HepG2 (cell line): Measurements from ENCODE around the gene ZNF652. TPM values are rescaled to one million over a fixed set of nuclear protein-coding genes. Genes with fewer than 3 reads are reported as not detected.

Experiments used
- ATAD3A ChIP-seq: sonication (generic); formaldehyde crosslinking; IDR thresholded peaks from 2 replicates; pipeline ENCODE4 v1.4.0; 2020; ENCODE audit warnings: missing genetic modification reagents
- ATF5 ChIP-seq: sonication (generic); formaldehyde crosslinking; IDR thresholded peaks from 2 replicates; pipeline ENCODE4 v1.4.0; 2020; ENCODE audit warnings: mild to moderate bottlenecking, low read depth, missing genetic modification reagents
- BRF2 ChIP-seq: sonication (generic); formaldehyde crosslinking; IDR thresholded peaks from 2 replicates; pipeline ENCODE4 v1.8.1; 2022; ENCODE audit warnings: mild to moderate bottlenecking, missing genetic modification reagents
- CHD2 ChIP-seq: IDR thresholded peaks from 2 replicates; pipeline ENCODE4 v1.6.1; 2011; ENCODE audit warnings: low read depth, low read length, improper control_type of control experiment
- GPN1 ChIP-seq: sonication (generic); formaldehyde crosslinking; IDR thresholded peaks from 2 replicates; pipeline ENCODE4 v1.5.1; 2020; ENCODE audit warnings: missing genetic modification reagents, borderline replicate concordance
- ISL2 ChIP-seq: sonication (generic); formaldehyde crosslinking; IDR thresholded peaks from 2 replicates; pipeline ENCODE4 v1.5.0; 2020; ENCODE audit warnings: missing genetic modification reagents
- KLF13 ChIP-seq: sonication (generic); formaldehyde crosslinking; IDR thresholded peaks from 2 replicates; pipeline ENCODE4 v1.4.0; 2020; ENCODE audit warnings: mild to moderate bottlenecking, missing genetic modification reagents
- NFYB ChIP-seq: sonication (generic); formaldehyde crosslinking; IDR thresholded peaks from 2 replicates; pipeline ENCODE4 v1.4.0; 2020; ENCODE audit warnings: missing genetic modification reagents
- SRSF4 ChIP-seq: fragments of 200-400 bp; formaldehyde crosslinking; IDR thresholded peaks from one replicate; pipeline ENCODE4 v1.6.1; 2018; ENCODE audit warnings: mild to moderate bottlenecking, low read depth, low read length, moderate library complexity; ENCODE audit not compliant: poor library complexity, severe bottlenecking
- TGIF2 ChIP-seq: IDR thresholded peaks from 2 replicates; pipeline ENCODE4 v1.6.1; 2016; ENCODE audit warnings: control low read depth, missing compliant biosample characterization
- ZBTB8A ChIP-seq: sonication (generic); formaldehyde crosslinking; IDR thresholded peaks from 2 replicates; pipeline ENCODE4 v1.4.0; 2020; ENCODE audit warnings: mild to moderate bottlenecking, low read depth, missing genetic modification reagents, borderline replicate concordance
- ZFP36L2 ChIP-seq: sonication (generic); formaldehyde crosslinking; IDR thresholded peaks from 2 replicates; pipeline ENCODE4 v1.4.0; 2020; ENCODE audit warnings: missing genetic modification reagents
- ZNF230 ChIP-seq: sonication (generic); formaldehyde crosslinking; IDR thresholded peaks from 2 replicates; pipeline ENCODE4 v1.4.0; 2020; ENCODE audit warnings: mild to moderate bottlenecking, missing genetic modification reagents
- ZNF501 ChIP-seq: sonication (generic); formaldehyde crosslinking; IDR thresholded peaks from 2 replicates; pipeline ENCODE4 v1.5.1; 2020; ENCODE audit warnings: mild to moderate bottlenecking, moderate library complexity, missing genetic modification reagents
- ZNF570 ChIP-seq: sonication (generic); formaldehyde crosslinking; IDR thresholded peaks from 2 replicates; pipeline ENCODE4 v1.4.0; 2020; ENCODE audit warnings: mild to moderate bottlenecking, missing genetic modification reagents, borderline replicate concordance
- ZSCAN21 ChIP-seq: sonication (generic); formaldehyde crosslinking; IDR thresholded peaks from 2 replicates; pipeline ENCODE4 v1.8.0; 2022; ENCODE audit warnings: mild to moderate bottlenecking, missing genetic modification reagents, moderate library complexity, borderline replicate concordance
- polyA plus RNA-seq, 8 experiments: library from polyadenylated mRNA; depleted of rRNA in 3 of 8; stranded (reverse) in 7 of 8; unstranded in 1 of 8; fragments of >200 nt; fragmentation: Illumina TruSeq in 4 of 8; extraction: Trizol in 4 of 8; gene quantifications; 2 replicates each; pipeline versions ENCODE4 v1.2.1 to v1.2.3, GENCODE V29; 2011 to 2016; ENCODE audit warnings: low read depth in 4 of 8, missing spikeins in 1 of 8, mixed read lengths in 1 of 8; ENCODE audit not compliant: insufficient read depth in 1 of 8
- total RNA-seq, 5 experiments: library from RNA; depleted of rRNA; stranded (reverse); fragments of >200 nt; fragmentation: Illumina TruSeq; extraction: Trizol; gene quantifications; 2 replicates each; pipeline ENCODE4 v1.2.3, GENCODE V29; 2016; ENCODE audit warnings: low read depth in 1 of 5
- TF ChIP-seq, protein P1 (sequence below): sonication (generic); formaldehyde crosslinking; IDR thresholded peaks from 2 replicates; pipeline ENCODE4 v1.5.1; 2020; ENCODE audit warnings: missing genetic modification reagents, mild to moderate bottlenecking, borderline replicate concordance
- TF ChIP-seq, protein P2 (sequence below): sonication (generic); formaldehyde crosslinking; IDR thresholded peaks from 2 replicates; pipeline ENCODE4 v1.5.0; 2020; ENCODE audit warnings: missing genetic modification reagents

The ZNF652 gene
- total and polyA plus RNA-seq, 2 of the 13 experiments (the other 11 are each of a cell fraction or from before 2014, with no cell fraction given), result 16.2 to 30.2 TPM

- TF ChIP-seq, protein P1, sequence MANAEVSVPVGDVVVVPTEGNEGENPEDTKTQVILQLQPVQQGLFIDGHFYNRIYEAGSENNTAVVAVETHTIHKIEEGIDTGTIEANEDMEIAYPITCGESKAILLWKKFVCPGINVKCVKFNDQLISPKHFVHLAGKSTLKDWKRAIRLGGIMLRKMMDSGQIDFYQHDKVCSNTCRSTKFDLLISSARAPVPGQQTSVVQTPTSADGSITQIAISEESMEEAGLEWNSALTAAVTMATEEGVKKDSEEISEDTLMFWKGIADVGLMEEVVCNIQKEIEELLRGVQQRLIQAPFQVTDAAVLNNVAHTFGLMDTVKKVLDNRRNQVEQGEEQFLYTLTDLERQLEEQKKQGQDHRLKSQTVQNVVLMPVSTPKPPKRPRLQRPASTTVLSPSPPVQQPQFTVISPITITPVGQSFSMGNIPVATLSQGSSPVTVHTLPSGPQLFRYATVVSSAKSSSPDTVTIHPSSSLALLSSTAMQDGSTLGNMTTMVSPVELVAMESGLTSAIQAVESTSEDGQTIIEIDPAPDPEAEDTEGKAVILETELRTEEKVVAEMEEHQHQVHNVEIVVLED, result no peak; the same call in 1 of the 2 replicates
- TF ChIP-seq CHD2 (no peak), ZNF501 (CRISPR knock-in tag) (peak; percentile 54; the same call in 1 of the 2 replicates), NFYB (no peak), KLF13 (CRISPR knock-in tag) (no peak), ATF5 (CRISPR knock-in tag) (no peak), BRF2 (CRISPR knock-in tag) (no peak), ZSCAN21 (no peak), ZFP36L2 (no peak), TGIF2 (peak; percentile 79; the same call in 1 of the 2 replicates), ISL2 (CRISPR knock-in tag) (no peak), ZBTB8A (CRISPR knock-in tag) (no peak), GPN1 (CRISPR knock-in tag) (no peak), ZNF230 (CRISPR knock-in tag) (no peak), ATAD3A (CRISPR knock-in tag) (no peak), ZNF570 (CRISPR knock-in tag) (no peak), SRSF4 (no peak)
- TF ChIP-seq, protein P2, sequence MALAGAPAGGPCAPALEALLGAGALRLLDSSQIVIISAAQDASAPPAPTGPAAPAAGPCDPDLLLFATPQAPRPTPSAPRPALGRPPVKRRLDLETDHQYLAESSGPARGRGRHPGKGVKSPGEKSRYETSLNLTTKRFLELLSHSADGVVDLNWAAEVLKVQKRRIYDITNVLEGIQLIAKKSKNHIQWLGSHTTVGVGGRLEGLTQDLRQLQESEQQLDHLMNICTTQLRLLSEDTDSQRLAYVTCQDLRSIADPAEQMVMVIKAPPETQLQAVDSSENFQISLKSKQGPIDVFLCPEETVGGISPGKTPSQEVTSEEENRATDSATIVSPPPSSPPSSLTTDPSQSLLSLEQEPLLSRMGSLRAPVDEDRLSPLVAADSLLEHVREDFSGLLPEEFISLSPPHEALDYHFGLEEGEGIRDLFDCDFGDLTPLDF (CRISPR knock-in tag), result no peak
These were observed 46.0 kb upstream of the ZNF652 start (continued) for GRCh38 chr17:49407981-49408501.
